GM19099 (cell line): ENCODE measurements around the gene MICU1.

Experiments
- POLR2A ChIP-seq: IDR thresholded peaks from 3 replicates; pipeline ENCODE4 v1.6.1; 2011; ENCODE audit warnings: low read depth; ENCODE audit not compliant: insufficient read length; ENCODE audit errors: extremely low read depth

The MICU1 gene

GRCh38 chr10:72625608-72626443, at the start of gene MICU1:
MICU1 (minus strand) TSS chr10:72626079; CDS start chr10:72566793, 59,286 bp downstream.
- TF ChIP-seq POLR2A = peak; percentile 88

GRCh38 chr10:72673280-72673679, 47.4 kb upstream of the MICU1 start:
- no peak for TF ChIP-seq POLR2A

- TF ChIP-seq POLR2A = no peak
These were observed 41.5 kb upstream of the MICU1 start for GRCh38 chr10:72667207-72667864.

GRCh38 chr10:72665925-72666324, 40.0 kb upstream of the MICU1 start:
- no peak for TF ChIP-seq POLR2A

- TF ChIP-seq POLR2A = no peak
These were observed 38.1 kb upstream of the MICU1 start for GRCh38 chr10:72663971-72664370.

GRCh38 chr10:72661431-72661830, 35.6 kb upstream of the MICU1 start:
- TF ChIP-seq POLR2A = no peak

GRCh38 chr10:72660220-72660619, 34.3 kb upstream of the MICU1 start:
- no peak for TF ChIP-seq POLR2A

GRCh38 chr10:72659694-72660093, 33.8 kb upstream of the MICU1 start:
- no peak for TF ChIP-seq POLR2A

- no peak for TF ChIP-seq POLR2A
These were observed 33.0 kb upstream of the MICU1 start for GRCh38 chr10:72658696-72659400.

- no peak for TF ChIP-seq POLR2A
These were observed 28.8 kb upstream of the MICU1 start for GRCh38 chr10:72654720-72655119.

GRCh38 chr10:72653383-72654096, 27.7 kb upstream of the MICU1 start:
- no peak for TF ChIP-seq POLR2A

GRCh38 chr10:72649291-72649690, 23.4 kb upstream of the MICU1 start:
- no peak for TF ChIP-seq POLR2A

GRCh38 chr10:72648301-72648700, 22.4 kb upstream of the MICU1 start:
- TF ChIP-seq POLR2A = no peak

- TF ChIP-seq POLR2A = no peak
These were observed 19.5 kb upstream of the MICU1 start for GRCh38 chr10:72645263-72645858.
